Neural cell (in vitro differentiated cells): Measurements from ENCODE around the gene TBCC. TPM values are rescaled to one million over a fixed set of nuclear protein-coding genes. Genes with fewer than 3 reads are reported as not detected.
A peak's percentile ranks its signal among the peaks of the same experiment; 100 is the strongest.

Experiments
- H2AFZ ChIP-seq: fragments of 200-600, 300-800 bp; sonication (generic), shearing (Covaris generic); 2 replicates; pipeline ENCODE4 v1.6.0; 2014; ENCODE audit warnings: low read depth, mild to moderate bottlenecking, antibody characterized with exemption, low read length, moderate library complexity
- H3F3A ChIP-seq: fragments of 200-600 bp; shearing (Covaris generic); 2 replicates; pipeline ENCODE4 v1.6.1; 2016; ENCODE audit warnings: mild to moderate bottlenecking, moderate library complexity, mixed read lengths, antibody characterized with exemption, low read length; ENCODE audit not compliant: insufficient read depth, poor library complexity, severe bottlenecking
- H3K27ac ChIP-seq: fragments of 200-600, 300-800 bp; sonication (generic), shearing (Covaris generic); 2 replicates; pipeline ENCODE4 v1.5.1; 2014; ENCODE audit warnings: mild to moderate bottlenecking, low read length, moderate library complexity
- H3K27me3 ChIP-seq: fragments of 300-800, 200-600 bp; sonication (generic), shearing (Covaris generic); 2 replicates; pipeline ENCODE4 v1.6.0; 2014; ENCODE audit warnings: mild to moderate bottlenecking, low read depth, low read length, moderate library complexity; ENCODE audit not compliant: insufficient read depth
- H3K36me3 ChIP-seq: fragments of 300-800, 200-600 bp; sonication (generic), shearing (Covaris generic); 2 replicates; pipeline ENCODE4 v1.5.1; 2014; ENCODE audit warnings: mild to moderate bottlenecking, antibody characterized with exemption, low read length, moderate library complexity; ENCODE audit not compliant: insufficient read depth
- H3K4me2 ChIP-seq: fragments of 300-800, 200-600 bp; sonication (generic), shearing (Covaris generic); 2 replicates; pipeline ENCODE4 v1.6.0; 2014; ENCODE audit warnings: mild to moderate bottlenecking, low read length
- H3K4me3 ChIP-seq: fragments of 300-800, 200-600 bp; sonication (generic), shearing (Covaris generic); 2 replicates; pipeline ENCODE4 v1.5.1; 2014; ENCODE audit warnings: mild to moderate bottlenecking, low read length, moderate library complexity
- H3K79me2 ChIP-seq: fragments of 200-600 bp; shearing (Covaris generic); replicated peaks from 2 replicates; pipeline ENCODE4 v1.6.0; 2014; ENCODE audit warnings: mild to moderate bottlenecking, low read length, moderate library complexity; ENCODE audit not compliant: insufficient read depth
- H3K9ac ChIP-seq: fragments of 300-800, 200-600 bp; sonication (generic), shearing (Covaris generic); 2 replicates; pipeline ENCODE4 v1.6.1; 2016; ENCODE audit warnings: mild to moderate bottlenecking, low read length, mixed read lengths
- H3K9me2 ChIP-seq: fragments of 200-600 bp; shearing (Covaris generic); 2 replicates; pipeline ENCODE4 v1.6.1; 2016; ENCODE audit warnings: mild to moderate bottlenecking, low read length, mixed read lengths; ENCODE audit not compliant: insufficient read depth
- H3K9me3 ChIP-seq: fragments of 200-600, 300-800 bp; sonication (generic), shearing (Covaris generic); 2 replicates; pipeline ENCODE4 v1.6.1; 2016; ENCODE audit warnings: mild to moderate bottlenecking, mixed run types, low read length, moderate library complexity, mixed read lengths
- H4K20me1 ChIP-seq: fragments of 200-600 bp; shearing (Covaris generic); 2 replicates; pipeline ENCODE4 v1.6.1; 2016; ENCODE audit warnings: mild to moderate bottlenecking, mixed run types; ENCODE audit not compliant: insufficient read depth
- CTCF ChIP-seq: fragments of 450-650 bp; IDR thresholded peaks from 2 replicates; pipeline ENCODE4 v1.5.1; 2014; ENCODE audit warnings: antibody characterized with exemption, mild to moderate bottlenecking, moderate library complexity; ENCODE audit not compliant: poor library complexity, severe bottlenecking
- EP300 ChIP-seq: fragments of 450-650 bp; conservative IDR thresholded peaks from 2 replicates; pipeline ENCODE4 v1.6.1; 2014; ENCODE audit warnings: antibody characterized with exemption, mild to moderate bottlenecking, moderate library complexity; ENCODE audit not compliant: poor library complexity, severe bottlenecking
- EZH2 ChIP-seq: fragments of 200-600, 300-800 bp; shearing (Covaris generic), sonication (generic); IDR thresholded peaks from 2 replicates; pipeline ENCODE4 v1.6.1; 2014; ENCODE audit warnings: antibody characterized with exemption, low read length, borderline replicate concordance, mild to moderate bottlenecking; ENCODE audit not compliant: insufficient read depth, poor library complexity, severe bottlenecking
- MXI1 ChIP-seq: fragments of 450-650 bp; conservative IDR thresholded peaks from 2 replicates; pipeline ENCODE4 v1.6.1; 2014; ENCODE audit warnings: antibody characterized with exemption, mild to moderate bottlenecking; ENCODE audit not compliant: poor library complexity, severe bottlenecking
- POLR2AphosphoS5 ChIP-seq: IDR thresholded peaks from 2 replicates; pipeline ENCODE4 v1.6.1; 2012
- RAD21 ChIP-seq: fragments of 450-650 bp; conservative IDR thresholded peaks from 2 replicates; pipeline ENCODE4 v1.6.1; 2014; ENCODE audit warnings: antibody characterized with exemption, mild to moderate bottlenecking, moderate library complexity
- SMC3 ChIP-seq: fragments of 450-650 bp; conservative IDR thresholded peaks from 2 replicates; pipeline ENCODE4 v1.6.1; 2014; ENCODE audit warnings: antibody characterized with exemption, mild to moderate bottlenecking, moderate library complexity; ENCODE audit not compliant: poor library complexity
- TAF1 ChIP-seq: IDR thresholded peaks from 2 replicates; pipeline ENCODE4 v1.6.1; 2012; ENCODE audit warnings: low read depth
- polyA plus RNA-seq: library from polyadenylated mRNA; depleted of rRNA; stranded (reverse); fragments of >200 nt; gene quantifications from 2 replicates; pipeline ENCODE4 v1.2.3, GENCODE V29; 2014
- TF ChIP-seq, protein P1 (sequence below): IDR thresholded peaks from 2 replicates; pipeline ENCODE4 v1.6.1; 2012; ENCODE audit warnings: borderline replicate concordance

TBCC gene
- polyA plus RNA-seq, 1 donor from 2014 or later, result 112 TPM

DNA sequence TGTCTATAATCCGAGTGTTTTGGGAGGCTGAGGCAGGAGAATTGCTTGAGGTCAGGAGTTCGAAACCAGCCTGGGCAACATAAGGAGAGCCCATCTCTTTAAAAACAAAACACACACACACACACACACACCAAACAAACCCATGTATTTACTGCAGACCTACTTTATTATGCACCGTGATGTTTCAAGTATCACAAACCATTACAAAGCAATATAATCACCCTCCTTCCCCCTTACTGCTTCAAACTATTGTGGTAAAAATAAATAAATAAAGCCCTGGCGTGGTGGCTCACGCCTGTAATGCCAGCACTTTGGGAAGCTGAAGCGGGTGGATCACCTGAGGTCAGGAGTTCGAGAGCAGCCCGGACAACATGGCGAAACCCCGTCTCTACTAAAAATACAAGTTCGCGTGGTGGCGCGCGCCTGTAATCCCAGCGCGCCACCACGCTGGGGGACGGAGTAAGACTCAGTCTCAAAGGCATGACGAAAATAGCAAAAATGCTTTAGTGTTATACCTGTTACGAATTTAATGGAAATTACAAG is 1.5 kb downstream of the TBCC start:
- no peaks in the 10 kb centered on the region for H3K9me3 ChIP-seq
- H3K36me3 ChIP-seq, result no peaks in the 10 kb centered on the region
- H4K20me1 ChIP-seq, result no peaks in the 10 kb centered on the region
- TF ChIP-seq EP300, result no peak
- no peak for TF ChIP-seq POLR2AphosphoS5
- no peak for TF ChIP-seq CTCF
- TF ChIP-seq MXI1, result no peak
- TF ChIP-seq, protein P1, sequence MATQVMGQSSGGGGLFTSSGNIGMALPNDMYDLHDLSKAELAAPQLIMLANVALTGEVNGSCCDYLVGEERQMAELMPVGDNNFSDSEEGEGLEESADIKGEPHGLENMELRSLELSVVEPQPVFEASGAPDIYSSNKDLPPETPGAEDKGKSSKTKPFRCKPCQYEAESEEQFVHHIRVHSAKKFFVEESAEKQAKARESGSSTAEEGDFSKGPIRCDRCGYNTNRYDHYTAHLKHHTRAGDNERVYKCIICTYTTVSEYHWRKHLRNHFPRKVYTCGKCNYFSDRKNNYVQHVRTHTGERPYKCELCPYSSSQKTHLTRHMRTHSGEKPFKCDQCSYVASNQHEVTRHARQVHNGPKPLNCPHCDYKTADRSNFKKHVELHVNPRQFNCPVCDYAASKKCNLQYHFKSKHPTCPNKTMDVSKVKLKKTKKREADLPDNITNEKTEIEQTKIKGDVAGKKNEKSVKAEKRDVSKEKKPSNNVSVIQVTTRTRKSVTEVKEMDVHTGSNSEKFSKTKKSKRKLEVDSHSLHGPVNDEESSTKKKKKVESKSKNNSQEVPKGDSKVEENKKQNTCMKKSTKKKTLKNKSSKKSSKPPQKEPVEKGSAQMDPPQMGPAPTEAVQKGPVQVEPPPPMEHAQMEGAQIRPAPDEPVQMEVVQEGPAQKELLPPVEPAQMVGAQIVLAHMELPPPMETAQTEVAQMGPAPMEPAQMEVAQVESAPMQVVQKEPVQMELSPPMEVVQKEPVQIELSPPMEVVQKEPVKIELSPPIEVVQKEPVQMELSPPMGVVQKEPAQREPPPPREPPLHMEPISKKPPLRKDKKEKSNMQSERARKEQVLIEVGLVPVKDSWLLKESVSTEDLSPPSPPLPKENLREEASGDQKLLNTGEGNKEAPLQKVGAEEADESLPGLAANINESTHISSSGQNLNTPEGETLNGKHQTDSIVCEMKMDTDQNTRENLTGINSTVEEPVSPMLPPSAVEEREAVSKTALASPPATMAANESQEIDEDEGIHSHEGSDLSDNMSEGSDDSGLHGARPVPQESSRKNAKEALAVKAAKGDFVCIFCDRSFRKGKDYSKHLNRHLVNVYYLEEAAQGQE, result no peak
- TF ChIP-seq TAF1, result no peak
- no peak for TF ChIP-seq EZH2
- no peak for TF ChIP-seq RAD21
- H3K4me3 ChIP-seq, result peak overlapping the region; percentile 98
- peaks cover 23% of the 10 kb centered on the region for H3K79me2 ChIP-seq
- no peaks in the 10 kb centered on the region for H3K9me2 ChIP-seq
- peak overlapping the region; percentile 97 for H3K27ac ChIP-seq
- peaks cover 18% of the 10 kb centered on the region for H3F3A ChIP-seq
- H3K9ac ChIP-seq, result peak overlapping the region; percentile 98
- no peaks in the 10 kb centered on the region for H3K27me3 ChIP-seq
- no peak overlapping the region for H2AFZ ChIP-seq
- H3K4me2 ChIP-seq, result peak overlapping the region; percentile 98

- H4K20me1 ChIP-seq, result no peaks in the 10 kb centered on the region
- H3K9me3 ChIP-seq, result no peaks in the 10 kb centered on the region
- no peak overlapping the region for H3K4me2 ChIP-seq
- no peak overlapping the region for H3K4me3 ChIP-seq
- H3K27me3 ChIP-seq, result no peaks in the 10 kb centered on the region
- peaks cover 19% of the 10 kb centered on the region for H3K79me2 ChIP-seq
- no peaks in the 10 kb centered on the region for H3K36me3 ChIP-seq
- H3F3A ChIP-seq, result peaks cover 8% of the 10 kb centered on the region
- H3K9ac ChIP-seq, result no peak overlapping the region
- H2AFZ ChIP-seq, result no peak overlapping the region
- no peaks in the 10 kb centered on the region for H3K9me2 ChIP-seq
- TF ChIP-seq CTCF (no peak), EP300 (no peak), EZH2 (no peak), TAF1 (no peak), SMC3 (no peak), POLR2AphosphoS5 (no peak), RAD21 (no peak), MXI1 (no peak)
- TF ChIP-seq, protein P1, result no peak
- H3K27ac ChIP-seq, result no peak overlapping the region
These were observed 3.6 kb downstream of the TBCC start for GRCh38 chr6:42742116-42742894.
